T-cell (primary cell): Measurements from ENCODE around the gene DOCK1. TPM values are rescaled to one million over a fixed set of nuclear protein-coding genes. Genes with fewer than 3 reads are reported as not detected.

Experiments
- ATAC-seq, 4 experiments: fragments of 200-7000 bp in 3 of 4; fragments of 150-1000 bp in 1 of 4; cut with Tn5 transposase; replicated peaks in 1 of 4; 1 replicate in 3 of 4; 2 replicates in 1 of 4; pipeline ENCODE4 v1.10.0; 2021; ENCODE audit warnings: moderate library complexity in 3 of 4, mild to moderate bottlenecking in 2 of 4, moderate number of reproducible peaks in 1 of 4
- CTCF ChIA-PET, 2 donors: fragments of 300-600 bp; sonication (Branson Sonifier 250); formaldehyde crosslinking; loops; one replicate each; lab custom pipeline; 2022; ENCODE audit warnings: antibody characterized with exemption in 2 of 2; lab: Charles Lee
- POLR2A ChIA-PET, 2 donors: fragments of 300-600 bp; sonication (Branson Sonifier 250); formaldehyde crosslinking; loops; one replicate each; lab custom pipeline; 2022; ENCODE audit warnings: antibody characterized with exemption in 2 of 2; lab: Charles Lee
- DNase-seq, 35 experiments: peaks; one replicate each; pipeline versions ENCODE4 v3.0.0 to v3.0.0-alpha.2; 2013 to 2023
- H3K27ac ChIP-seq: one replicate; pipeline ENCODE4 v1.5.1; 2013; ENCODE audit warnings: low read length
- H3K27me3 ChIP-seq, 2 experiments: replicated peaks in 1 of 2; 1 replicate in 1 of 2; 2 replicates in 1 of 2; pipeline versions ENCODE4 v1.6.1 to v1.7.0; 2013; ENCODE audit warnings: low read length in 1 of 2, mixed read lengths in 1 of 2; ENCODE audit not compliant: control insufficient read depth in 2 of 2, insufficient read depth in 2 of 2; ENCODE audit errors: extremely low read depth in 1 of 2
- H3K36me3 ChIP-seq, 2 donors: 1 replicate in 1 of 2; 2 replicates in 1 of 2; pipeline versions ENCODE4 v1.6.1 to v1.7.0; 2013; ENCODE audit warnings: low read length in 1 of 2; ENCODE audit not compliant: control insufficient read depth in 2 of 2, insufficient read depth in 1 of 2; ENCODE audit errors: extremely low read depth in 1 of 2
- H3K4me1 ChIP-seq, 2 experiments: 1 replicate in 1 of 2; 2 replicates in 1 of 2; pipeline versions ENCODE4 v1.6.1 to v1.7.0; 2013; ENCODE audit warnings: low read length in 2 of 2, mixed read lengths in 1 of 2; ENCODE audit not compliant: insufficient read depth in 2 of 2, control insufficient read depth in 1 of 2; ENCODE audit errors: extremely low read depth in 1 of 2
- H3K4me3 ChIP-seq, 2 donors: 1 replicate in 1 of 2; 2 replicates in 1 of 2; pipeline versions ENCODE4 v1.5.1 to v1.7.0; 2013; ENCODE audit warnings: mild to moderate bottlenecking in 2 of 2, low read length in 1 of 2, moderate library complexity in 1 of 2; ENCODE audit not compliant: control insufficient read depth in 1 of 2; ENCODE audit errors: extremely low read depth in 1 of 2
- H3K9me3 ChIP-seq: 2 replicates; pipeline ENCODE4 v1.7.0; 2013
- H3K27ac Mint-ChIP-seq, 2 donors: one replicate each; pipeline ENCODE4 v1.8.0; 2020 to 2021; ENCODE audit warnings: mild to moderate bottlenecking in 2 of 2, mixed read lengths in 2 of 2
- H3K27me3 Mint-ChIP-seq, 2 donors: one replicate each; pipeline ENCODE4 v1.8.0; 2021 to 2022; ENCODE audit warnings: mixed read lengths in 2 of 2
- H3K36me3 Mint-ChIP-seq: one replicate; pipeline ENCODE4 v1.8.0; 2021; ENCODE audit warnings: mixed read lengths
- H3K4me1 Mint-ChIP-seq, 3 donors: one replicate each; pipeline ENCODE4 v1.8.0; 2020 to 2022; ENCODE audit warnings: mixed read lengths in 3 of 3, mild to moderate bottlenecking in 1 of 3
- H3K4me3 Mint-ChIP-seq, 3 donors: one replicate each; pipeline ENCODE4 v1.8.0; 2020 to 2022; ENCODE audit warnings: mild to moderate bottlenecking in 3 of 3, mixed read lengths in 3 of 3, moderate library complexity in 3 of 3
- H3K9me3 Mint-ChIP-seq, 3 donors: one replicate each; pipeline ENCODE4 v1.8.0; 2020 to 2022; ENCODE audit warnings: mixed read lengths in 3 of 3
- WGBS: methylation state at CpG from one replicate; pipeline ENCODE4 v1.1.5; 2013; ENCODE audit warnings: missing lambda C conversion rate; ENCODE audit not compliant: insufficient coverage; 5-methylcytosine and 5-hydroxymethylcytosine counted together
- total RNA-seq, 35 experiments: library from RNA in 6 of 35; stranded (reverse) in 6 of 35; fragments of 120-200 nt in 1 of 35; gene quantifications; one replicate each; pipeline versions ENCODE4 v1.2.1 to v1.2.4 and lab custom pipeline; 2013 to 2026

The DOCK1 gene
- total RNA-seq, 5 donors from 2014 or later (not counting 1 experiment from before 2014, with no cell fraction given): 0.18 to 0.53 (median 0.37) TPM

GRCh38 chr10:127496035-127496434, 590.8 kb downstream of the DOCK1 start:
- ATAC-seq (no peak), DNase-seq (no peak)
- no peak overlapping the region for H3K4me3 ChIP-seq
- no peaks in the 10 kb centered on the region for H3K36me3 Mint-ChIP-seq
- H3K9me3 ChIP-seq: no peaks in the 10 kb centered on the region
- ChIA-PET CTCF (no interaction called here), POLR2A (no interaction called here)
- no peak overlapping the region for H3K27ac ChIP-seq
- H3K27me3 Mint-ChIP-seq: peaks cover 8 to 16% of the 10 kb centered on the region in 2 donors
- peaks cover 0 to 13% of the 10 kb centered on the region in 2 experiments for H3K27me3 ChIP-seq
- no peaks in the 10 kb centered on the region for H3K4me1 ChIP-seq
- WGBS: 74% methylated on average over 13 of the region's 13 CpGs
- H3K27ac Mint-ChIP-seq: no peak overlapping the region
- H3K36me3 ChIP-seq: no peaks in the 10 kb centered on the region
- no peak overlapping the region for H3K4me3 Mint-ChIP-seq
- no peaks in the 10 kb centered on the region for H3K4me1 Mint-ChIP-seq
- no peaks in the 10 kb centered on the region for H3K9me3 Mint-ChIP-seq

GRCh38 chr10:127497685-127498084, 592.5 kb downstream of the DOCK1 start:
- no peaks in the 10 kb centered on the region for H3K9me3 ChIP-seq
- ChIA-PET CTCF (interaction anchor here in 1 of 2 donors (0.5 kb wide), 1 partner anchor 129 kb away, joined by 3 read pairs; no protein-coding TSS in a partner anchor), POLR2A (no interaction called here)
- Mint-ChIP-seq H3K36me3 (no peaks in the 10 kb centered on the region), H3K4me3 (no peak overlapping the region), H3K27me3 (peaks cover 13 to 20% of the 10 kb centered on the region in 2 donors), H3K27ac (no peak overlapping the region), H3K9me3 (no peaks in the 10 kb centered on the region), H3K4me1 (no peaks in the 10 kb centered on the region)
- H3K36me3 ChIP-seq: no peaks in the 10 kb centered on the region
- no peak overlapping the region for H3K27ac ChIP-seq
- no peaks in the 10 kb centered on the region for H3K4me1 ChIP-seq
- peaks cover 0 to 13% of the 10 kb centered on the region in 2 experiments for H3K27me3 ChIP-seq
- no peak overlapping the region for H3K4me3 ChIP-seq
- ATAC-seq (no peak), DNase-seq (no peak)
- 88% methylated on average over 10 of the region's 10 CpGs for WGBS

- ChIA-PET CTCF (interaction anchor here in 1 of 2 donors (0.5 kb wide), 1 partner anchor 130 kb away, joined by 3 read pairs; no protein-coding TSS in a partner anchor), POLR2A (no interaction called here)
- H3K36me3 ChIP-seq: no peaks in the 10 kb centered on the region
- no peak overlapping the region for H3K4me3 ChIP-seq
- DNase-seq (no peak), ATAC-seq (no peak)
- H3K27me3 ChIP-seq: peaks cover 0 to 13% of the 10 kb centered on the region in 2 experiments
- WGBS: 87% methylated on average over 11 of the region's 14 CpGs
- H3K27ac Mint-ChIP-seq: no peak overlapping the region
- H3K4me1 ChIP-seq: no peaks in the 10 kb centered on the region
- no peaks in the 10 kb centered on the region for H3K9me3 Mint-ChIP-seq
- H3K36me3 Mint-ChIP-seq: no peaks in the 10 kb centered on the region
- H3K27me3 Mint-ChIP-seq: peaks cover 13 to 20% of the 10 kb centered on the region in 2 donors
- no peak overlapping the region for H3K27ac ChIP-seq
- H3K9me3 ChIP-seq: no peaks in the 10 kb centered on the region
- H3K4me3 Mint-ChIP-seq: no peak overlapping the region
- H3K4me1 Mint-ChIP-seq: no peaks in the 10 kb centered on the region
These were observed 592.9 kb downstream of the DOCK1 start for GRCh38 chr10:127498087-127498486.

- Histone ChIP-seq H3K27ac (no peak overlapping the region), H3K4me3 (no peak overlapping the region), H3K4me1 (no peaks in the 10 kb centered on the region), H3K36me3 (no peaks in the 10 kb centered on the region), H3K27me3 (peaks cover 0 to 13% of the 10 kb centered on the region in 2 experiments), H3K9me3 (no peaks in the 10 kb centered on the region)
- DNase-seq: no peak
- no peak overlapping the region for H3K27ac Mint-ChIP-seq
- POLR2A ChIA-PET: no interaction called here
- CTCF ChIA-PET: no interaction called here
- no peak for ATAC-seq
- WGBS: 68% methylated on average over 5 of the region's 8 CpGs
- H3K27me3 Mint-ChIP-seq: peaks cover 13 to 20% of the 10 kb centered on the region in 2 donors
- H3K36me3 Mint-ChIP-seq: no peaks in the 10 kb centered on the region
- no peak overlapping the region for H3K4me3 Mint-ChIP-seq
- no peaks in the 10 kb centered on the region for H3K9me3 Mint-ChIP-seq
- no peaks in the 10 kb centered on the region for H3K4me1 Mint-ChIP-seq
These were observed 594.9 kb downstream of the DOCK1 start for GRCh38 chr10:127500127-127500526.

Other genes starting within 250 kb of the DOCK1 start
- gene C10orf90, start 234.7 kb upstream of the DOCK1 start, total RNA-seq: not detected